Thyroid gland (tissue), 4 donors: ENCODE results near the gene TRMT2A.

ENCODE experiments used
- POLR2A ChIP-seq, 2 donors: fragments of 450-650 bp; IDR thresholded peaks; one replicate each; pipeline ENCODE4 v1.6.1; 2017; ENCODE audit warnings: antibody characterized with exemption in 2 of 2, mild to moderate bottlenecking in 2 of 2, moderate library complexity in 1 of 2
- TF ChIP-seq, protein P1 (sequence below), 6 experiments: fragments of 200-600 bp in 3 of 6; fragments of 450-650 bp in 3 of 6; sonication (generic) in 3 of 6; IDR thresholded peaks; one replicate each; pipeline ENCODE4 v1.5.1; 2016 to 2019; ENCODE audit warnings: antibody characterized with exemption in 6 of 6, mild to moderate bottlenecking in 2 of 6, inconsistent platforms in 1 of 6, moderate library complexity in 1 of 6

DNA sequence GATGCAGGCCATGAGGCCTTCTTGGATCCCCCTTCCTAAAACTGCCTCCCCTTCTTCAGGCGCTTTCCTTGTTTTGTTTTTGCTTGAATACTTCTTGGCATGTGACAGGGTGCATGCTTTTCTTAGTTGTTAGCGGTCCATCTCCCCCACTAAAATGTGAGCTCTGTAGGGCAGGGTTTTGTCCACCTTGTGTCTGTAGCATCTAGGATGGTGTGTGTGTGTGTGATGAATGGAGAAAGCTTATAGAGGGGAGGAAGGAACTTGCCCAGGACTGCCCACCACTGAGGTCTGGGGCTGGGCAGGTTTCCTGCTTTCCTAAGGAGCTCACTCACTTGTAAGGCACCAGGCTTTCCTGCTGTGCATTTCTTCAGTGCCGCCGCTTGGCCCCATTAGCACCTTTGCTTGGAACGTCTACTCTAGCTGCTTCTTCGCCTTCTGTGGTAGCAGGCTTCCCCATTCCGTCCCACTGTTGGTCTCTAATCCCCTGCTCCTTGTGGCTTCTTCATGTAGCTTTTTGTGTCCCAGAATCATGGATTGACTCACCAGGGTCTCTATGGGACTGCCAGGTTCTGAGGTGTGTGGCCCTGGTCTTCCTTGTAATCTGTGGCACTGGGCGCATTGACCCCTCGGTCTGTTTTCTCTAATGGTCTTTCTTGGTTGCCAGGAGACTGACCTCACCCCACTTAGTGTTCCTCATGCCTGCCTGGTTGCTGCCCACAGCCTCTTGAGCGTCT is 33.7 kb downstream of the TRMT2A start:
- TF ChIP-seq, protein P1, sequence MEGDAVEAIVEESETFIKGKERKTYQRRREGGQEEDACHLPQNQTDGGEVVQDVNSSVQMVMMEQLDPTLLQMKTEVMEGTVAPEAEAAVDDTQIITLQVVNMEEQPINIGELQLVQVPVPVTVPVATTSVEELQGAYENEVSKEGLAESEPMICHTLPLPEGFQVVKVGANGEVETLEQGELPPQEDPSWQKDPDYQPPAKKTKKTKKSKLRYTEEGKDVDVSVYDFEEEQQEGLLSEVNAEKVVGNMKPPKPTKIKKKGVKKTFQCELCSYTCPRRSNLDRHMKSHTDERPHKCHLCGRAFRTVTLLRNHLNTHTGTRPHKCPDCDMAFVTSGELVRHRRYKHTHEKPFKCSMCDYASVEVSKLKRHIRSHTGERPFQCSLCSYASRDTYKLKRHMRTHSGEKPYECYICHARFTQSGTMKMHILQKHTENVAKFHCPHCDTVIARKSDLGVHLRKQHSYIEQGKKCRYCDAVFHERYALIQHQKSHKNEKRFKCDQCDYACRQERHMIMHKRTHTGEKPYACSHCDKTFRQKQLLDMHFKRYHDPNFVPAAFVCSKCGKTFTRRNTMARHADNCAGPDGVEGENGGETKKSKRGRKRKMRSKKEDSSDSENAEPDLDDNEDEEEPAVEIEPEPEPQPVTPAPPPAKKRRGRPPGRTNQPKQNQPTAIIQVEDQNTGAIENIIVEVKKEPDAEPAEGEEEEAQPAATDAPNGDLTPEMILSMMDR (IDR thresholded peaks at IDR 0.05): no peak
- TF ChIP-seq POLR2A (IDR thresholded peaks at IDR 0.05): no peak
